Measurements from ENCODE around the gene ZNF398.

The ZNF398 gene

DNA sequence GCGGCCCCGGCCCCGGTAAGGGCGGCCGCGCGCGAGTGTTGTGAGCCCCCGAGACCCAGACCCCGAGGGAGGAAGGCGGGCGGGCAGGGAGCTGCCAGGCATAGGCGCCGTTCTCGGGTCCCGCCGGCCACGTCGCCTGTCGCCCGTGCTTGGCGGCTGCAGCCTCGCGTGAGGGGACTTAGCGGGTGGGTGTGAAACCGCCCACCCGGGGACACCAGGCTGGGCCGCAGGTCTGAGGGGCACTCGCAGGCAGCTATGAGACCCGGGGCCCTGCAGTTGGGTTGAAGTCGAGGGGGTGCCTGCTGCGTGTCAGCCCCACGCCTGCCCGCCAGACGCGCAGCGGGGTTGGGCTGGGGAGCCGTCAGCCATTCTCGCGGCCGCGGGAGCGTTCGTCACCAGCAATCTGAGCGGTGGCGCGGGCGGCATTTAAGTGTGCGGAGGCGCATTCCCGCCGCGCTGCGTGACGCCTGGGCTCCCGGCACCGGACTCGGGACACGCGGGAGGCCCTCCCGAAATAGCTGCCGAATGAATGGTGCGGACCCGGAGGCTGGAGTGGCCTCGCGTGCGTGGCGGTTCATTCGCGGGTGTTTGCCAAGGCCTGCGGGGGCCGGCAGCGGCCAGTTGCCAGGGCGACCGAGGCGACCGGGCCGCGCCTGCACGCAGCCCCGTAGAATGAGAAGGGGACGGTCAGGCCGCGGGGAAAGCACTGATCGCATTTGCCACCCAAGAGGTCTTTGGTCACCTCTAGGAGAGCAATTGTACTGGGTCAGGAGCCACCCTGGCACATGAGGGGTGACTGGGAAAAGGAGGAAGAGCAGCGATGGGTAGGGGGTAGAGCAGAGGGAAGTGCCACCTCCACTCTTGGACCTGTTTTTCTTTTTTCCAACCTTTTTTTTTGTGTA, 750 bp downstream of the ZNF398 start:
- DNase-seq (ENCODE audit: low spot score) = peak; percentile 68

DNA sequence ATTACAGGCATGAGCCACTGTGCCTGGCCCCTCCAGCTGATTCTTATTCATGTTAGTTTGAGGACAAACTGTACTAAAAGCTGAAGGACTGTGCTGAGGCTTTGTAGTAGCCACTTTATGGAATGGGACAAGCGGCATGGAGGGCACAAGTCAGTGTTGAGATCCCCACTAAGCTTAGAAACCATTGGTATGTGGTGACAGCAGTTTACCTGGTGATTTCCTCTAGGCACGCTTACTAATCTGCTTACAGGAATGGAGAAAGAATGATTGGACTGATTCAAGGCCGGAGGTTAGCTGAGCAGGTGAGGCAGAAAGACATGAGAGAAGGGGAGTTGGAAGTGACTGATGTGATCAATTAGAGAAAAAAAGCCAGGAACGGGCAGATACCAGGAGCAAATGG, 3.7 kb downstream of the ZNF398 start:
- no peak for DNase-seq (ENCODE audit: low spot score)

- DNase-seq (ENCODE audit: low spot score) = no peak
Measured at GRCh38 chr7:149153346-149153745, 6.1 kb downstream of the ZNF398 start.

GRCh38 chr7:149154056-149154455, 6.8 kb downstream of the ZNF398 start:
- no peak for DNase-seq (ENCODE audit: low spot score)

GRCh38 chr7:149156898-149157297, 9.6 kb downstream of the ZNF398 start:
- no peak for DNase-seq (ENCODE audit: low spot score)

DNA sequence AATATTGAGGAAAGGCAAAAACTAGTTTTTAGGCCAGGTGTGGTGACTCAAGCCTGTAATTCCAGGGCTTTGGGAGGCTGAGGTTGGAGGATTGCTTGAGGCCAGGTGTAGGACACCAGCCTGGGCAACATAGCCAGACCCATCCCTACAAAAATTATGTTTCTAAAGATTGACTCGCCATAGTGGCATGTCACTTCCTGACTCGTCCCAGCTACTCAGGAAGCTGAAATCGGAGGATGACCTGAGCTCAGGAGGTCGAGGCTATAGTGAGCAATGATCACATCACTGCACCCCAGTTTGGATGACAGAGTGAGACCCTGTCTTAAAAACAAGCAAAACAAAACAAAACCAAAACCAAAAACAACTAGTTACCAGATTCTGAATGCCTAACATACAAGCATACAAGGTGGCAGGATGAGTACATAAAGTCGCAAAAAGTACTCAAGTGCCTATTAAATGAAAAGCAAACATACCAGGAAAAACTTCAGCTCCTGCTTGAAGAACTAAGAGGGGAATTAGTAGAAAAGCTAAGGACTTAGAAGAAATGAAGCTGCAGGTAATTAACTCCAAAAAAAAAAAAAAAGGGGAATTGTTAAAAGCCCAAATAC, 14.1 kb downstream of the ZNF398 start:
- no peak for DNase-seq (ENCODE audit: low spot score)

- DNase-seq (ENCODE audit: low spot score) = no peak
Measured at GRCh38 chr7:149166142-149166541, 18.9 kb downstream of the ZNF398 start.

DNA sequence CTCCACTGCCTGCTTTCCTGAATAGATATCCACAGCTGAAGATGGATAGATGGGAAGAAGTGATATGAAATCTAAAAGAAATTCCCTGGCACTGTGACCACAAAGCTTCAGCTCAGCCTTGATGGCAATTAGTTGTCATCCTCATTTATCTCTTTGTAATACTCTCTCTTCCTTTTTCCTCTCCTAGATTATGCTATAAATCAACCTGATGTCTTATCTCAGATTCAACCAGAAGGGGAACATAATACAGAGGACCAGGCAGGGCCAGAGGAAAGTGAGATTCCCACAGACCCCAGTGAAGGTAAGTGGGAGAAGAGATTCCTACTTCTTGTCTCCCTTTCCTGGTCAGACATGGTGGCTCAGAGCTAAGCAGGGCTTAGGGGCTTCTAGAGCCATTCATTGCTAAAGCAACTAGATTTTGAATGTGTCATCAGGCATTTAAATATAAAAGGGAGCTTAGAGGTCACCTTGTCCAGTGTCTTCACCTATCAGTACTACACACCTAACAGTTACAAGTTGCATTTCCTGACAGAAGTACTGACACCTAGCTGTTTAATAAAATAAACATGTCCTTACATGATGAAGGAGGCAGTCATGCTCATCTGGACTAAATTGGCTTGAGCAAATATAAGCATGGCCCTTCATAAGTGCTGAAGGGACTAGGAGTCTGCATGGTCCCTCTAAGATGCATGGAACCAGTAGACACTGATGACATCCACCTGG, 19.5 kb downstream of the ZNF398 start:
- DNase-seq (ENCODE audit: low spot score) = no peak

- DNase-seq (ENCODE audit: low spot score) = no peak
Measured at GRCh38 chr7:149171892-149172533, 24.8 kb downstream of the ZNF398 start.

DNA sequence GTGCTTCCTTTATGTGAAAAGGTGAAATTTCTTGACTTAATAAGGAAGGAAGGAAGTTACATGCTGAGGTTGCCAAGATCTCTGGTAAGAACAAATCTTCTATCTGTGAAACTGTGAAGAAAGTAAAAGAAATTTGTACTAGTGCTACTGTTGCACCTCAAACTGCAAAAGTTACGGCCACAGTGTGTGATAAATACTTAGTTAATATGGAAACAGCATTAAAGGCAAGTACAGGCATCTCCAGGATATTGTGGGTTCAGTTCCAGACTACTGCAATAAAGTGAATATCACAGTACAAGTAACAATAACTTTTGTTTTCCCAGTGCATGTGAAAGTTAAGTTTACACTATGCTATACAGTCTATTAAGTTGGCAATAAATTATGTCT, 25.3 kb downstream of the ZNF398 start:
- no peak for DNase-seq (ENCODE audit: low spot score)

GRCh38 chr7:149175150-149175549, 27.9 kb downstream of the ZNF398 start:
- no peak for DNase-seq (ENCODE audit: low spot score)

DNA sequence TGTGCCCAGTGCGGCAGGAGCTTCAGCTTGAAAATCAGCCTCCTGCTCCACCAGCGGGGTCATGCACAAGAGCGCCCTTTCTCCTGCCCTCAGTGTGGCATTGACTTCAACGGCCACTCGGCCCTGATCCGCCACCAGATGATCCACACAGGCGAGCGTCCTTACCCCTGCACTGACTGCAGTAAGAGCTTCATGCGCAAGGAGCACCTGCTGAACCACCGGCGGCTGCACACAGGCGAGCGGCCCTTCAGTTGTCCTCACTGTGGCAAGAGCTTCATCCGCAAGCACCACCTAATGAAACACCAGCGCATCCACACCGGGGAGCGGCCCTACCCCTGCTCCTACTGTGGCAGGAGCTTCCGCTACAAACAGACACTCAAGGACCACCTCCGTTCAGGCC, 32.0 kb downstream of the ZNF398 start:
- no peak for DNase-seq (ENCODE audit: low spot score)

- DNase-seq (ENCODE audit: low spot score) = no peak
Measured at GRCh38 chr7:149180722-149181449, 33.6 kb downstream of the ZNF398 start.

GRCh38 chr7:149181450-149181790, 34.2 kb downstream of the ZNF398 start:
- no peak for DNase-seq (ENCODE audit: low spot score)

- DNase-seq (ENCODE audit: low spot score) = no peak
Measured at GRCh38 chr7:149184274-149184673, 37.0 kb downstream of the ZNF398 start.

- no peak for DNase-seq (ENCODE audit: low spot score)
Measured at GRCh38 chr7:149188213-149188612, 41.0 kb downstream of the ZNF398 start.

DNA sequence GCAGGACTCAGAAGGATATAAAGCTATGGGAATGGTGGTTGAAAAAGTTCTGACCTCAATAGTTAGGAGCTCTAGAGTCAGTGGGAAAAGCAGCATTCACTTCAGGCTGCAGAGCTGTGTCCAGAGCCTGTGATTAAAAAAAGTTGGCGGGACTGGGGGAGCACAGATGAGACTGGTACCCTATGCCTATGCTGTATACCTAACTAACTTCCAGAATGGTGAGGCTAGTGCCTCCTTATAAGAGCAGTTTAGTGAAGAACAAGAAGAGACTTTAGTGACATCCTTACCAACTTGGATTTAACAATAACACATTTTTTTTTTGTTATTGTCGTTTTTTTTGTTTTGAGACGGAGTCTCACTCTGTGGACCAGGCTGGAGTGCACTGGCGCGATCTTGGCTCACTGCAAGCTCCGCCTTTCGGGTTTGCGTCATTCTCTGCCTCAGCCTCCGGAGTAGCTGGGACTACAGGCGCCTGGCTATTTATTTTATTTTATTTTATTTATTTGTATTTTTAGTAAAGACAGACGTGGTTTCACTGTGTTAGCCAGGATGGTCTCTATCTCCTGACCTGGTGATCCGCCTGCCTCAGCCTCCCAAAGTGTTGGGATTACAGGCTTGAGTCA, 41.5 kb downstream of the ZNF398 start:
- DNase-seq (ENCODE audit: low spot score) = no peak

DNA sequence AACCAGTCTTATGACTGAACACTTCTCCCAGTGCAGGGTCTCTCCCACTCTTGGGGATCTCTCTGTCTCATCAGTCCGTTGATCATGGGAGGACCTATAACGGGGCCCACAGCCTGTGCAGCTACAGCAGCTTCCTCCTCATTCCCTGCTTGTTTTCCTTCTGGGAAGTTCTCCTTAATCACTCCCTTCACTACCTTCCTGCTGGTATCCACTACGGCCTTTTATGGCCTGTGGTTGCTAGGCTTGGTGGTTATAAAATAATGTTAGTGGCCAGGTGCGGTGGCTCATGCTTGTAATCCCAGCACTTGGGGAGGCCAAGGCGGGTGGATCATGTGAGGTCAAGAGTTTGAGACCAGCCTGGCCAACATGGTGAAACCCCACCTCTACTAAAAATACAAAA, 44.6 kb downstream of the ZNF398 start:
- DNase-seq (ENCODE audit: low spot score) = no peak

- DNase-seq (ENCODE audit: low spot score) = no peak
Measured at GRCh38 chr7:149194799-149195179, 47.5 kb downstream of the ZNF398 start.

GRCh38 chr7:149195180-149196150, 48.2 kb downstream of the ZNF398 start, which contains the start of gene ZNF282:
ZNF282 (plus strand) TSS chr7:149195546; CDS start chr7:149195590, 44 bp downstream.
- DNase-seq (ENCODE audit: low spot score) = peak; percentile 93

All from Ammon's horn (tissue), 1 donor.